Measurements from ENCODE around the gene POU2F1. TPM values are rescaled to one million over a fixed set of nuclear protein-coding genes. Genes with fewer than 3 reads are reported as not detected.

Gene POU2F1
- total and polyA plus RNA-seq, 3 donors from 2014 or later, result 17.1 to 36.9 (median 36.0) TPM

DNA sequence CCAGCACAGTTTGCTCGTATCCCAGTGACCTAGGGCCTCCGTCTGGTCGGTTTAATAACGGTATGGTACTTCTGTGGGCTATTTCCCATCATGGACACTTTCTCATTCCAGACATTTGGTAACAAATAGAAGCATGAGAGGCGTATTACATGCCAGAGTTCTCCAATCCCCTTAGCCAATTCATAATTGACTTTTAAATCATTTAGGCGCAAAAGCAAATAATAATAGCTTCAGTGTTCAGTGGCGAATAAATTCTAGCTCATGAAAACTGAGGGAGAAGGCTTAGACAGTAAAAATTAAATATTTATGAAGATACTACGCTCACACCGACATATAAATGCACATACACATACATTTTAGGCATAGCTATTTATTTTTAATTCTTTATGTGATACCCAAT, 247.1 kb downstream of the POU2F1 start:
- H3K9me3 ChIP-seq, result no peaks in the 10 kb centered on the region
- H3K27me3 ChIP-seq, result no peaks in the 10 kb centered on the region
- DNase-seq, result no peak
- H3K36me3 ChIP-seq (ENCODE audit: low read depth, missing control alignments), result no peaks in the 10 kb centered on the region
- peaks cover 3% of the 10 kb centered on the region for H3K4me1 ChIP-seq
- H3K27ac ChIP-seq, result no peak overlapping the region
- no peak overlapping the region for H3K4me3 ChIP-seq
- intact Hi-C loops (cut with DNase I; ENCODE audit: low total_unique reads), result no loop called here
- no peak for TF ChIP-seq POLR2A (IDR thresholded peaks at IDR 0.05)
- TF ChIP-seq, protein P1, sequence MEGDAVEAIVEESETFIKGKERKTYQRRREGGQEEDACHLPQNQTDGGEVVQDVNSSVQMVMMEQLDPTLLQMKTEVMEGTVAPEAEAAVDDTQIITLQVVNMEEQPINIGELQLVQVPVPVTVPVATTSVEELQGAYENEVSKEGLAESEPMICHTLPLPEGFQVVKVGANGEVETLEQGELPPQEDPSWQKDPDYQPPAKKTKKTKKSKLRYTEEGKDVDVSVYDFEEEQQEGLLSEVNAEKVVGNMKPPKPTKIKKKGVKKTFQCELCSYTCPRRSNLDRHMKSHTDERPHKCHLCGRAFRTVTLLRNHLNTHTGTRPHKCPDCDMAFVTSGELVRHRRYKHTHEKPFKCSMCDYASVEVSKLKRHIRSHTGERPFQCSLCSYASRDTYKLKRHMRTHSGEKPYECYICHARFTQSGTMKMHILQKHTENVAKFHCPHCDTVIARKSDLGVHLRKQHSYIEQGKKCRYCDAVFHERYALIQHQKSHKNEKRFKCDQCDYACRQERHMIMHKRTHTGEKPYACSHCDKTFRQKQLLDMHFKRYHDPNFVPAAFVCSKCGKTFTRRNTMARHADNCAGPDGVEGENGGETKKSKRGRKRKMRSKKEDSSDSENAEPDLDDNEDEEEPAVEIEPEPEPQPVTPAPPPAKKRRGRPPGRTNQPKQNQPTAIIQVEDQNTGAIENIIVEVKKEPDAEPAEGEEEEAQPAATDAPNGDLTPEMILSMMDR (IDR thresholded peaks at IDR 0.05), result no peak
- WGBS, 2 donors, result 63 to 66% methylated on average over 9 of the region's 9 CpGs

DNA sequence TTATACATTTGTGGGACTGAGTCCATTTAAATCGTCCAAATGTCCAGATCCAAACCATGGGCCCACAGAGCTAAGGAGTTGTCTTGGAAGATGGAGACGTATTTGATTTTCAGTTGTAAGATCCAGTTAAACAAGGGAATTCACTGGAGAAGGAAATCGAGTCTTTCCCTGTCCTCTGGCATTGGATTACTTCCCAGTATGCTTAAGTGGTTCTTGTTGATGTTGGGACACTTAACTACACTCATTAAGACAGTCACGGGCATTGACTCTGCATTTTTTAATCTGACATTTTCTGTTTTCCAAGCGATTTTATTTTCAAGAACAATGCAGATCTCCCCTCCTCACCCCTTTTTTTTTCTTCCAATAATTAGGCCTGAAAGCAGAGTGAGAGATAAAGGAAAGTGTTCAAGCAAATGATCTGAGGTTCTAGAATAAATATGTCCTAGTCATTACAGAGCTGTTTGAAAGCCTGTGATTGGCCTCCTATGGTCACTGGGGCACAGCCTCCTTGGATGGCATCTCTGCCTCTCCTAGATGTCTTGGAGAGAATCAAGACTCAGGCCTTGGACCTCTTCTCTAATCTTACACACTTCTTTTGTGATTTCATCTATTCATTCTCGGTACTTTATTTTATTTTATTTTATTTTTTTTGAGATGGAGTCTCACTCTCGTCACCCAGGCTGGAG, 248.7 kb downstream of the POU2F1 start:
- H3K27me3 ChIP-seq, result no peaks in the 10 kb centered on the region
- DNase-seq, result no peak
- H3K4me3 ChIP-seq, result no peak overlapping the region
- intact Hi-C loops (cut with DNase I; ENCODE audit: low total_unique reads), result no loop called here
- no peaks in the 10 kb centered on the region for H3K9me3 ChIP-seq
- H3K4me1 ChIP-seq, result peaks cover 3% of the 10 kb centered on the region
- TF ChIP-seq POLR2A (IDR thresholded peaks at IDR 0.05), result no peak
- TF ChIP-seq, protein P1 (IDR thresholded peaks at IDR 0.05), result no peak
- H3K27ac ChIP-seq, result no peak overlapping the region
- no peaks in the 10 kb centered on the region for H3K36me3 ChIP-seq (ENCODE audit: low read depth, missing control alignments)
- 59 to 76% methylated on average over 7 of the region's 7 CpGs for WGBS, 2 donors

DNA sequence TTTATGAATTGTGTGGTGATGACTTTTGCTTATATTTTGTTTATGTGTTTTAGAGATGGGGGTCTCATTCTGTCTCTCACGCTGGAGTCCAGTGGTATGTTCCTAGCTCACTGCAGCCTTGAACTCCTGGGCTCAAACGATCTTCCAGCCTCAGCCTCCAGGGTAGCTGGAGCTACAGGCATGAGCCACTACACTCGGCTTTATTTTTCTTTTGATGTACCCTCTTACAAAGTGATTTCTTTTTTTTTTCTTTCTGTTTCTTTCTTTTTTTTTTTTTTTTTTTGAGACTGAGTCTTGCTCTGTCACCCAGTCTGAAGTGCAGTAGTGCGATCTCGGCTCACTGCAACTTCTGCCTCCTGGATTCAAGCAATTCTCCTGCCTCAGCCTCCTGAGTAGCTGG, 250.9 kb downstream of the POU2F1 start:
- WGBS, 2 donors, result 75 to 80% methylated on average over 5 of the region's 5 CpGs

DNA sequence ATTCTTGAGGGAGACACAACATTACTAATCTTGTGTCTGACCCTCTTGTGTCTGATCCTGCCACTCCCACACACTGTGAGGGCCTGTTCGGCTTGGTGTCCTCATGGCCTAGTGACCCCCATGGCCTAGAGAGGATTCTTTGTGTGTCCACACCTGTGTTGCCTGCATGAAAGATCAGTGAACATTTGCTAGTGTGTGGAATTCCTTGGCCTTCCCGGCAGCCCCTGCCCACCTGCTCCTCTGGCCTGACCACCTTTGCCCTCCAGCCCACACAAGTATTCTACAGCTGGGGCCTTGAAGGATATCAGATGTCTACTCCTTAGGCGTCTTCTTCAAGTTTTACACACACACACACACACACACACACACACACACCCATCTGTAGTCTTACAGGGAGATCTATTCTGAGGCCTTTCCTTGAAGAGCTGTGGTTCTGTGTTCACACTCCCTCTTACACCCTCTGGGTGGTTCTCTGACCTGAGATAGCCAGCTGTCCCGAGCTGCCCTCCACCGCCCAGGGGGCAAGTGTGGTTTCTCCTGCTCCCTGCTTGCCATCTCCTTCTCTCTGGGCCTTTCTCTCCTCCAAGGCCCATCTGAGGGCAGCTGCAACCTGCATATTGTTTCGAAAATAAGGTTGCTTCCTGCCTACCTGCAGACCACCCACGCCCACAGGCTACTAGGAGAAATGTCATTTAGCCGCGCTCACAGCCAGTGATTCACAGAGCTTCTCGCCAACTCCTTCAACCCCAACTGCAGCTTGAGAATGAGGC, 252.3 kb downstream of the POU2F1 start:
- Histone ChIP-seq H3K4me1 (no peaks in the 10 kb centered on the region), H3K27me3 (no peaks in the 10 kb centered on the region), H3K36me3 (ENCODE audit: low read depth, missing control alignments) (no peaks in the 10 kb centered on the region), H3K9me3 (no peaks in the 10 kb centered on the region), H3K27ac (no peak overlapping the region), H3K4me3 (no peak overlapping the region)
- no peak for TF ChIP-seq POLR2A (IDR thresholded peaks at IDR 0.05)
- TF ChIP-seq, protein P1 (IDR thresholded peaks at IDR 0.05), result no peak
- intact Hi-C loops (cut with DNase I; ENCODE audit: low total_unique reads), result no loop called here
- no peak for DNase-seq
- WGBS, 2 donors, result 64 to 66% methylated on average over 10 of the region's 10 CpGs

More for the DNA sequence above, 250.9 kb downstream of the POU2F1 start:
- Histone ChIP-seq H3K4me1 (peaks cover 3% of the 10 kb centered on the region), H3K27me3 (no peaks in the 10 kb centered on the region), H3K27ac (no peak overlapping the region), H3K36me3 (ENCODE audit: low read depth, missing control alignments) (no peaks in the 10 kb centered on the region), H3K9me3 (no peaks in the 10 kb centered on the region), H3K4me3 (no peak overlapping the region)
- no peak for DNase-seq
- no peak for TF ChIP-seq POLR2A (IDR thresholded peaks at IDR 0.05)
- TF ChIP-seq, protein P1 (IDR thresholded peaks at IDR 0.05), result no peak
- intact Hi-C loops (cut with DNase I; ENCODE audit: low total_unique reads), result no loop called here
